H9 (cell line): Measurements from ENCODE around the gene C2orf72. TPM values are rescaled to one million over a fixed set of nuclear protein-coding genes. Genes with fewer than 3 reads are reported as not detected.

Experiments used
- DNase-seq: peaks from one replicate; pipeline ENCODE4 v3.0.0-alpha.2; 2017
- H2AFZ ChIP-seq: one replicate; pipeline ENCODE4 v1.6.1; 2013; ENCODE audit warnings: mild to moderate bottlenecking, low read length, control low read depth, moderate library complexity
- H2AK5ac ChIP-seq: 2 replicates; pipeline ENCODE4 v1.6.1; 2013; ENCODE audit warnings: low read length, control low read depth, mixed read lengths; ENCODE audit not compliant: insufficient read length
- H2BK120ac ChIP-seq: one replicate; pipeline ENCODE4 v1.6.1; 2013; ENCODE audit warnings: low read depth, mild to moderate bottlenecking, low read length, control low read depth, inconsistent platforms; ENCODE audit not compliant: poor library complexity, severe bottlenecking
- H2BK12ac ChIP-seq: 2 replicates; pipeline ENCODE4 v1.6.1; 2013; ENCODE audit warnings: low read length, control low read depth, mixed read lengths, low read depth; ENCODE audit not compliant: insufficient read length
- H2BK15ac ChIP-seq: 2 replicates; pipeline ENCODE4 v1.6.1; 2013; ENCODE audit warnings: low read depth, low read length, control low read depth
- H2BK20ac ChIP-seq: one replicate; pipeline ENCODE4 v1.6.1; 2013; ENCODE audit warnings: low read depth, mild to moderate bottlenecking, low read length, control low read depth, inconsistent platforms; ENCODE audit not compliant: poor library complexity, severe bottlenecking
- H2BK5ac ChIP-seq: 2 replicates; pipeline ENCODE4 v1.6.1; 2013; ENCODE audit warnings: low read length, control low read depth, mixed read lengths; ENCODE audit not compliant: insufficient read length
- H3K14ac ChIP-seq: 2 replicates; pipeline ENCODE4 v1.6.1; 2013; ENCODE audit warnings: low read length, control low read depth; ENCODE audit not compliant: insufficient read depth
- H3K18ac ChIP-seq: 2 replicates; pipeline ENCODE4 v1.6.1; 2013; ENCODE audit warnings: low read depth, mild to moderate bottlenecking, mixed read lengths, low read length, control low read depth; ENCODE audit not compliant: insufficient read length
- H3K23ac ChIP-seq: 2 replicates; pipeline ENCODE4 v1.6.1; 2013; ENCODE audit warnings: low read length, control low read depth, mixed read lengths, low read depth; ENCODE audit not compliant: insufficient read length
- H3K23me2 ChIP-seq: 2 replicates; pipeline ENCODE4 v1.6.1; 2013; ENCODE audit warnings: low read depth, mild to moderate bottlenecking, mixed read lengths, low read length, control low read depth; ENCODE audit not compliant: insufficient read length, poor library complexity, severe bottlenecking
- H3K27ac ChIP-seq: 2 replicates; pipeline ENCODE4 v1.5.1; 2013; ENCODE audit warnings: low read length, control low read depth, mixed read lengths, low read depth; ENCODE audit not compliant: insufficient read length
- H3K27me3 ChIP-seq: 2 replicates; pipeline ENCODE4 v1.6.1; 2013; ENCODE audit warnings: low read length, control low read depth, inconsistent platforms; ENCODE audit not compliant: insufficient read depth
- H3K4ac ChIP-seq: 2 replicates; pipeline ENCODE4 v1.6.1; 2013; ENCODE audit warnings: low read depth, mild to moderate bottlenecking, control low read depth, inconsistent platforms, low read length, moderate library complexity
- H3K4me1 ChIP-seq: 2 replicates; pipeline ENCODE4 v1.6.1; 2013; ENCODE audit warnings: low read length, control low read depth, inconsistent platforms; ENCODE audit not compliant: insufficient read depth
- H3K4me2 ChIP-seq: 2 replicates; pipeline ENCODE4 v1.6.1; 2013; ENCODE audit warnings: low read length, control low read depth, mixed read lengths; ENCODE audit not compliant: insufficient read length, insufficient read depth
- H3K56ac ChIP-seq: 2 replicates; pipeline ENCODE4 v1.6.1; 2013; ENCODE audit warnings: low read depth, mild to moderate bottlenecking, mixed read lengths, low read length, control low read depth; ENCODE audit not compliant: insufficient read length
- H3K79me1 ChIP-seq: 2 replicates; pipeline ENCODE4 v1.6.1; 2013; ENCODE audit warnings: low read depth, mild to moderate bottlenecking, moderate library complexity, low read length, control low read depth, inconsistent platforms; ENCODE audit not compliant: insufficient read depth, poor library complexity, severe bottlenecking
- H3K79me2 ChIP-seq: 2 replicates; pipeline ENCODE4 v1.6.1; 2013; ENCODE audit warnings: low read length, control low read depth, inconsistent platforms; ENCODE audit not compliant: insufficient read depth
- H3K9ac ChIP-seq: 2 replicates; pipeline ENCODE4 v1.6.1; 2013; ENCODE audit warnings: low read length, control low read depth, mixed read lengths; ENCODE audit not compliant: insufficient read length; ENCODE audit errors: extremely low read depth
- H3K9me3 ChIP-seq: one replicate; pipeline ENCODE4 v1.6.1; 2013; ENCODE audit warnings: low read depth, low read length, inconsistent platforms; ENCODE audit not compliant: control insufficient read depth
- H3T11ph ChIP-seq: one replicate; pipeline ENCODE4 v1.6.1; 2013; ENCODE audit warnings: mild to moderate bottlenecking, low read length, control low read depth, inconsistent platforms
- H4K20me1 ChIP-seq: one replicate; pipeline ENCODE4 v1.6.1; 2013; ENCODE audit not compliant: control insufficient read depth, insufficient read length, insufficient read depth
- H4K5ac ChIP-seq: 2 replicates; pipeline ENCODE4 v1.6.1; 2013; ENCODE audit warnings: low read depth, mild to moderate bottlenecking, mixed read lengths, low read length, control low read depth; ENCODE audit not compliant: insufficient read length
- H4K8ac ChIP-seq: replicated peaks from 2 replicates; pipeline ENCODE4 v1.6.1; 2013; ENCODE audit warnings: low read length, control low read depth, mixed read lengths, low read depth; ENCODE audit not compliant: insufficient read length
- H4K91ac ChIP-seq: 2 replicates; pipeline ENCODE4 v1.6.1; 2013; ENCODE audit warnings: low read depth, mild to moderate bottlenecking, moderate library complexity, mixed read lengths, low read length, control low read depth; ENCODE audit not compliant: insufficient read length
- H3K27ac Mint-ChIP-seq, 3 experiments: 2 replicates in 2 of 3; 3 replicates in 1 of 3; pipeline ENCODE4 v1.8.0; 2020 to 2021; ENCODE audit warnings: mixed read lengths in 3 of 3, mild to moderate bottlenecking in 1 of 3, moderate library complexity in 1 of 3
- H3K27me3 Mint-ChIP-seq: 2 replicates; pipeline ENCODE4 v1.8.0; 2021; ENCODE audit warnings: low read depth, mild to moderate bottlenecking, moderate library complexity, mixed read lengths
- H3K36me3 Mint-ChIP-seq, 3 experiments: 2 replicates in 2 of 3; 3 replicates in 1 of 3; pipeline ENCODE4 v1.8.0; 2020 to 2021; ENCODE audit warnings: low read depth in 3 of 3, mixed read lengths in 3 of 3; ENCODE audit not compliant: insufficient read depth in 1 of 3
- H3K4me1 Mint-ChIP-seq, 2 experiments: 2 replicates each; pipeline ENCODE4 v1.8.0; 2020; ENCODE audit warnings: mixed read lengths in 2 of 2
- H3K4me3 Mint-ChIP-seq, 2 experiments: 2 replicates in 1 of 2; 3 replicates in 1 of 2; pipeline ENCODE4 v1.8.0; 2020 to 2021; ENCODE audit warnings: mild to moderate bottlenecking in 2 of 2, mixed read lengths in 2 of 2, moderate library complexity in 1 of 2
- H3K9me3 Mint-ChIP-seq, 2 experiments: 2 replicates in 1 of 2; 3 replicates in 1 of 2; pipeline ENCODE4 v1.8.0; 2020; ENCODE audit warnings: mild to moderate bottlenecking in 2 of 2, mixed read lengths in 2 of 2, moderate library complexity in 1 of 2
- CTCF ChIP-seq: fragments of 200-600 bp; sonication (generic); conservative IDR thresholded peaks from 3 replicates; pipeline ENCODE4 v1.8.0; 2021; ENCODE audit warnings: antibody characterized with exemption, mild to moderate bottlenecking
- WGBS: extraction: QIAGEN DNeasy Blood & Tissue Kit; methylation state at CpG from one replicate; pipeline ENCODE4 v1.1.7; 2013; ENCODE audit warnings: missing lambda C conversion rate, low lambda C conversion rate, mixed read lengths; ENCODE audit not compliant: insufficient read length; ENCODE audit errors: extremely low coverage; 5-methylcytosine and 5-hydroxymethylcytosine counted together
- total RNA-seq: library from RNA; stranded (reverse); gene quantifications from 2 replicates; pipeline ENCODE4 v1.2.1, GENCODE V29; 2021

C2orf72 gene
- total RNA-seq, 1 experiment from 2014 or later: 1.0 TPM

- Histone ChIP-seq H3K23ac (no peak overlapping the region), H3K23me2 (no peaks in the 10 kb centered on the region), H3K27ac (no peak overlapping the region), H3T11ph (no peak overlapping the region), H2BK15ac (no peak overlapping the region), H4K20me1 (no peaks in the 10 kb centered on the region), H3K4me2 (no peak overlapping the region), H2BK12ac (no peak overlapping the region), H2BK20ac (no peak overlapping the region), H4K91ac (no peak overlapping the region), H3K56ac (no peak overlapping the region), H3K9me3 (no peaks in the 10 kb centered on the region), H4K5ac (no peak overlapping the region), H3K79me1 (no peaks in the 10 kb centered on the region), H3K4ac (no peak overlapping the region), H3K18ac (no peak overlapping the region), H2BK5ac (no peak overlapping the region), H2AK5ac (no peak overlapping the region), H2AFZ (no peak overlapping the region), H3K4me1 (no peaks in the 10 kb centered on the region), H3K9ac (no peak overlapping the region), H2BK120ac (no peak overlapping the region), H4K8ac (no peak overlapping the region), H3K79me2 (no peaks in the 10 kb centered on the region; the same call in 1 of the 2 replicates), H3K27me3 (no peaks in the 10 kb centered on the region), H3K14ac (no peak overlapping the region)
- no peak for TF ChIP-seq CTCF
- WGBS: no CpG with 5 or more reads among the region's 1 CpG
- Mint-ChIP-seq H3K4me1 (no peaks in the 10 kb centered on the region), H3K27ac (no peak overlapping the region), H3K27me3 (no peaks in the 10 kb centered on the region), H3K4me3 (no peak overlapping the region), H3K9me3 (no peaks in the 10 kb centered on the region), H3K36me3 (peaks cover 23 to 75% (median 67%) of the 10 kb centered on the region in 3 experiments; a peak in 6 of 7 replicates)
- no peak for DNase-seq
Measured at GRCh38 chr2:231069379-231070054, 32.2 kb downstream of the C2orf72 start.
